Stomach (tissue), 9 donors: ENCODE measurements around the gene GBE1. TPM values are rescaled to one million over a fixed set of nuclear protein-coding genes. Genes with fewer than 3 reads are reported as not detected.

Source experiments
- DNase-seq, 2 donors: peaks; one replicate each; pipeline versions ENCODE4 v3.0.0 to v3.0.0-alpha.2; 2013 to 2019
- H3K27ac ChIP-seq, 5 donors: fragments of 200-600 bp in 4 of 5; sonication (generic) in 4 of 5; one replicate each; pipeline ENCODE4 v1.5.1; 2013 to 2019; ENCODE audit warnings: mild to moderate bottlenecking in 1 of 5, moderate library complexity in 1 of 5
- H3K27me3 ChIP-seq, 3 donors: fragments of 200-600 bp; sonication (generic); one replicate each; pipeline ENCODE4 v1.5.1; 2017 to 2019; ENCODE audit warnings: mixed run types in 1 of 3
- H3K36me3 ChIP-seq, 4 donors: fragments of 200-600 bp; sonication (generic); 1 replicate in 3 of 4; 2 replicates in 1 of 4; pipeline ENCODE4 v1.5.1; 2016 to 2019
- H3K4me1 ChIP-seq, 4 donors: fragments of 200-600 bp; sonication (generic); one replicate each; pipeline ENCODE4 v1.5.1; 2016 to 2019
- H3K4me3 ChIP-seq, 4 donors: fragments of 200-600 bp; sonication (generic) in 3 of 4; one replicate each; pipeline ENCODE4 v1.5.1; 2016 to 2019; ENCODE audit warnings: mild to moderate bottlenecking in 1 of 4
- H3K9me3 ChIP-seq, 4 donors: fragments of 200-600 bp; sonication (generic); one replicate each; pipeline ENCODE4 v1.5.1; 2016 to 2019
- CTCF ChIP-seq, 7 experiments: fragments of 450-650 bp in 4 of 7; fragments of 200-600 bp in 3 of 7; sonication (generic) in 3 of 7; IDR thresholded peaks; one replicate each; pipeline ENCODE4 v1.5.1; 2016 to 2019; ENCODE audit warnings: antibody characterized with exemption in 7 of 7, control low read depth in 2 of 7, mild to moderate bottlenecking in 1 of 7
- EP300 ChIP-seq: sonication (generic); formaldehyde crosslinking; IDR thresholded peaks from one replicate; pipeline ENCODE4 v1.6.1; 2017; ENCODE audit warnings: antibody characterized with exemption
- POLR2A ChIP-seq, 4 donors: fragments of 450-650 bp; IDR thresholded peaks; one replicate each; pipeline ENCODE4 v1.6.1; 2016; ENCODE audit warnings: antibody characterized with exemption in 4 of 4, control low read depth in 2 of 4, mild to moderate bottlenecking in 1 of 4, moderate library complexity in 1 of 4
- POLR2AphosphoS5 ChIP-seq, 3 donors: sonication (generic); formaldehyde crosslinking; IDR thresholded peaks; one replicate each; pipeline ENCODE4 v1.6.1; 2016; ENCODE audit warnings: antibody characterized with exemption in 3 of 3
- WGBS, 5 donors: extraction: QIAGEN DNeasy Blood & Tissue Kit in 3 of 5; methylation state at CpG; one replicate each; pipeline versions ENCODE4 v1.1.5 to v1.1.7; 2013 to 2018; 5-methylcytosine and 5-hydroxymethylcytosine counted together
- intact Hi-C: fragments of 100-400 bp; cut with DNase I; formaldehyde crosslinking; loops from one replicate; pipeline ENCODE4 v1.15.1; 2023; ENCODE audit warnings: low total_unique reads
- polyA plus RNA-seq, 3 donors: library from polyadenylated mRNA; stranded (reverse); fragments of 200-250 nt; gene quantifications; one replicate each; pipeline ENCODE4 v1.2.3, GENCODE V29; 2013
- total RNA-seq, 5 donors: library from RNA; depleted of rRNA; stranded (reverse); fragments of >200 nt; gene quantifications; one replicate each; pipeline versions ENCODE4 v1.1.0 to v1.2.3, GENCODE V29; 2014 to 2016
- donor health status: healthy with polysubstance abuse.
- donor health status: Bipolar disorder and iron deficiency.
- donor health status: healthy.

GBE1 gene
- total and polyA plus RNA-seq, 8 donors, result 8.2 to 57.1 (median 11.6) TPM

- TF ChIP-seq EP300 (no peak), POLR2AphosphoS5 (IDR thresholded peaks at IDR 0.05) (no peak), POLR2A (IDR thresholded peaks at IDR 0.05) (no peak), CTCF (IDR thresholded peaks at IDR 0.05) (no peak)
- WGBS, 5 donors, result 85 to 92% (median 91%) methylated on average over 3 of the region's 3 CpGs
- no peak overlapping the region for H3K4me3 ChIP-seq
- H3K27me3 ChIP-seq, result no peaks in the 10 kb centered on the region
- no peak for DNase-seq
- intact Hi-C loops, result no loop called here
- no peaks in the 10 kb centered on the region for H3K9me3 ChIP-seq
- H3K27ac ChIP-seq, result no peak overlapping the region
- peaks cover 0 to 9% (median 0%) of the 10 kb centered on the region in 4 donors for H3K4me1 ChIP-seq
- peaks cover 0 to 8% (median 2%) of the 10 kb centered on the region in 4 donors for H3K36me3 ChIP-seq
Measured at GRCh38 chr3:81696090-81696489, 65.4 kb downstream of the GBE1 start.

GRCh38 chr3:81695302-81695701, 66.1 kb downstream of the GBE1 start:
- peaks cover 0 to 8% (median 2%) of the 10 kb centered on the region in 4 donors for H3K36me3 ChIP-seq
- no peak for DNase-seq
- WGBS, 5 donors, result 90 to 99% (median 95%) methylated on average over 2 of the region's 2 CpGs
- intact Hi-C loops, result no loop called here
- H3K4me3 ChIP-seq, result no peak overlapping the region
- H3K27ac ChIP-seq, result no peak overlapping the region
- TF ChIP-seq POLR2A (IDR thresholded peaks at IDR 0.05) (no peak), CTCF (IDR thresholded peaks at IDR 0.05) (no peak), POLR2AphosphoS5 (IDR thresholded peaks at IDR 0.05) (no peak), EP300 (no peak)
- no peaks in the 10 kb centered on the region for H3K27me3 ChIP-seq
- H3K9me3 ChIP-seq, result no peaks in the 10 kb centered on the region
- peaks cover 0 to 9% (median 0%) of the 10 kb centered on the region in 4 donors for H3K4me1 ChIP-seq

GRCh38 chr3:81694662-81695061, 66.8 kb downstream of the GBE1 start:
- H3K9me3 ChIP-seq, result no peaks in the 10 kb centered on the region
- intact Hi-C loops, result no loop called here
- no peak for DNase-seq
- H3K27ac ChIP-seq, result no peak overlapping the region
- TF ChIP-seq POLR2A (IDR thresholded peaks at IDR 0.05) (no peak), CTCF (IDR thresholded peaks at IDR 0.05) (no peak), POLR2AphosphoS5 (IDR thresholded peaks at IDR 0.05) (no peak), EP300 (no peak)
- H3K4me3 ChIP-seq, result no peak overlapping the region
- peaks cover 0 to 8% (median 1%) of the 10 kb centered on the region in 4 donors for H3K36me3 ChIP-seq
- H3K4me1 ChIP-seq, result peaks cover 0 to 9% (median 0%) of the 10 kb centered on the region in 4 donors
- H3K27me3 ChIP-seq, result no peaks in the 10 kb centered on the region
- 93 to 96% (median 95%) methylated on average over 5 of the region's 5 CpGs for WGBS, 5 donors

DNA sequence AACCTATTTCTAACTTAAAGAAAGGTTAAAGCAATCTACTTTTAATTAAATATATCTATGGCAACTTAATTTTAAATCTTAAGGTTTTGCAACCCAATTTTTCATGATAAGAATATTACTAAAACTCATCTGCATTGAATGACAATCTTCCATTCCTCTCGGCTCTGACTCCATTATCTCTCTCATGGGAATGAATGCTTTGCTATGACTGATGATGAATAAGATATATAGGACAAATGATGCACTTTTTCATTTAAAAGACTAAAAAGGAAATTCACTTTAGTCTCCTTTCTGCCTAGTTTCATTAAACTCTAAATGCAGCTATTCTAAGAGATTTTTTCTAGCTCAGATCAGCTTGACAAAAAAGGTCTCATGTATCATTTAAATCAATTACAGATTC, 68.7 kb downstream of the GBE1 start:
- no peaks in the 10 kb centered on the region for H3K9me3 ChIP-seq
- no peaks in the 10 kb centered on the region for H3K4me1 ChIP-seq
- DNase-seq, result no peak
- H3K27ac ChIP-seq, result no peak overlapping the region
- TF ChIP-seq EP300, result no peak
- no peak for TF ChIP-seq POLR2A (IDR thresholded peaks at IDR 0.05)
- TF ChIP-seq POLR2AphosphoS5 (IDR thresholded peaks at IDR 0.05), result no peak
- TF ChIP-seq CTCF (IDR thresholded peaks at IDR 0.05), result no peak
- peaks cover 0 to 8% (median 0%) of the 10 kb centered on the region in 4 donors for H3K36me3 ChIP-seq
- intact Hi-C loops, result no loop called here
- no peak overlapping the region for H3K4me3 ChIP-seq
- H3K27me3 ChIP-seq, result no peaks in the 10 kb centered on the region
- 89 to 96% (median 94%) methylated on average over 1 of the region's 1 CpG for WGBS, 5 donors
